Activated CD8-positive, alpha-beta memory T cell treated with anti-CD3 and anti-CD28 coated beads for 48 hours (primary cell): ENCODE results near the gene CENPP.

Experiments used
- DNase-seq, 3 experiments: peaks; one replicate each; pipeline ENCODE4 v3.0.0-alpha.2; 2020; ENCODE audit warnings: low read depth in 2 of 3, low spot score in 2 of 3

Gene CENPP

GRCh38 chr9:92325269-92325990 is at the start of gene CENPP, which contains the start of gene NOL8:
Gene CENPP (plus strand): TSS chr9:92325953.
Gene NOL8 (minus strand): TSS chr9:92325350. CDS start chr9:92324161, 1,189 bp downstream.
- peak; percentile 54 to 62 (median 61) for DNase-seq

GRCh38 chr9:92276331-92277032 is 49.3 kb upstream of the CENPP start:
- no peak for DNase-seq

- DNase-seq, result no peak
Measured at GRCh38 chr9:92278110-92278509, 47.6 kb upstream of the CENPP start.

DNA sequence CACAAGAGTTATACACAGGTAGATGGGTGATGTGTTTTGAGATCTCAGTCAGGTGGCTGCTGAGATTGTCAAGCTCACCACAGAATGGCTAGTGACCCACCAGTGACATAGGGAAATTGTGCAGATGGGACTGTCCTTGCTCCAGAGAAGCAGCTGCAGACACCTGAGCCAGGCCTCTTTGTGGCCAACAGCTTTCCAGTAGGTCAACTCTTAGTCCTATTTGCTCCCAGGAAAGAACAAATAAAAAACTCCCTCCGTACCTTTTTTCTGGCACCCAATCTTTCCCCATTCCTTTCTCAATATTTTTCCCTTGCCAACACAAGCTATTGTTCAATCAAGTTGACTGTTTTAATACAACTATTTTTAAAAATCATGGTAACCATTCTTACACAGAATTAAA is 46.5 kb upstream of the CENPP start:
- no peak for DNase-seq

DNA sequence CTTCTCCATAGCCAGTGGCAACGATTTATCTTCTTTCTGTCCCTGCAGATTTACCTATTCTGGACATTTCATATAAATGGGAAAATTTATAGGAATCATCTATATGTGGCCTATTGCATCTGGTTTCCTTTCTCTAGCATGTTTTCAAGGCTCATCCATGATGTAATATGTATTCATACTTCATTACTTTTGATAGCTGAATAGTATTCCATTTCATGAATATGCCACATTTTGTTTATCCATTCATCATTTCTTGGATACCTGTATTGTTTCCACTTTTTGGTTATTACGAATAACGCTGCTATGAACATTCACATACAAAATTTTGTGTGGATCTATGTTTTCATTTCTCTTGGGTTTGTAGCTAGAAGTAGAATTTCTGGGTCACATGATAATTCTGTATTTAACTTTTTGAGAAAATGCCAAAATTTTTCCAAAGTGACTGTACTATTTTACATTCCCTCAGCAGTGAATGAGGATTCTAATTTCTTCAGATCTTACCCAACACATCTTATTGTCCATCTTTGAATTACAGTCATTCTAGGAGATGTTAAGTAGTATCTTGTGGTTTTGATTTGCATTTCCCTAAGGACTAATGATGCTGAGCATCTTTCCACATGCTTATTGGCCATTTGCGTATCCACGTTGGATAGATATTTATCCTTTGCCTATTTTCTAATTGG is 35.9 kb upstream of the CENPP start:
- no peak for DNase-seq

DNA sequence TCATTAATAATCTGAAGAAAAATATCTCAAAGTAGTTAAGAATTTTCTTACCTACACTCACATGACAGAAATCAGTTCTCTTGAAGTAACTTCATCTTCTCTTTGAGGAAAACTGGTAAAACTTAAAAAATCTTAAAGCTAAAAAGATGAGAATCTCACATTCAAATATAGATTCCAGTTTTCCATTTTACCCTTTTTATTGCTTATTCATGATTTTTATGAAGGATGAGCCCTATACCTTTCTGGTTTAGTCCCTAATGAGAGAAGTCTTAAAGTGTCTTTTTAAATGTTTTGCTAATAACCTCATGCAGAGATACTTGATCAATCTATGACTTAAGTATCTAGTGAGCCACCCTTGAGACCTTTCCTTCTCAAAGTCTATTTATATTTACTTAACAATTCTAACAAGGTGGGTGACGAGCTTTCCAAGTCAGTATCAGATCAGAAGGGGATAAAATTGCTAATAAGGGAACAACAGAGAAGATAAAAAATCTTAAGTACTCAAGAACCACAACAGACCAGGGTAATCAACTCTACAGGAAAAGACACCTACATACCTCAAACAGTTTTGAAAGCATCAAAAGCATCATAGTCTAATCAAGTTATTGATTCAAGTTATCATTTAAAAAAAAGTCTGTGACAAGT is 34.8 kb upstream of the CENPP start:
- DNase-seq, result no peak

- DNase-seq, result no peak
Measured at GRCh38 chr9:92291577-92291976, 34.2 kb upstream of the CENPP start.

DNA sequence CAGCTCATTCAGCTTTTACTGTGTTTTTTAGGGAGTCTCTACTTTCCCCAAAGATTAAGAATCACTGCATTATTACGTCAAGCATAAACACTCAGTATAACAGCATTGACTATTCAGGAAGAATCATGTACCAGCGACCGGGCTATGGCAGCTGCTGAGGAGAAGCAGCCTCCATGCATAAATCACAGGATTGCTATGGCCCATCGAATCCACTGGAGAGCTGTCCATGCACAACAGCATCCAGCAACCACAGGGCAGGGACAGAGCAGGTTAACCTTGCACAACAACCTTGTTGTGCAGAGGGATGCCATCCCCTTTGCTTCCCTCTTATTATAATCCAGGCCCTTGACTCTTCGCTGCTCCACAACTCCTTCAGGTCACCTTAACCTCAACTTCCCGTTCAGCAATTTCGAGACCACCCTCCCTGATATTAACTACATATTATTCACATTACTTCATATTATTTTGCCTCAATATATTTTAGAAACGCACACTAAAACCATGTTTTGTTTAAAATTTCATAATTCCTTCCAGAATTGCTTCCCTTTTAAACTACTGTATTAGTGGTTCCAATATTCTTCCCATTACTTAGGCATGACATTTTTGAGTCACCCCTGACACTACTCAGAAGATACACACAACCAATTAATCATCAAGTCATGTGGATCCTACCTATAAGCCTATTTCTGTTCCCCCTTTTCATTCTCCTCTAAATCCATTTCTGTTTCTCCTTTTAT is 33.2 kb upstream of the CENPP start:
- DNase-seq, result no peak

DNA sequence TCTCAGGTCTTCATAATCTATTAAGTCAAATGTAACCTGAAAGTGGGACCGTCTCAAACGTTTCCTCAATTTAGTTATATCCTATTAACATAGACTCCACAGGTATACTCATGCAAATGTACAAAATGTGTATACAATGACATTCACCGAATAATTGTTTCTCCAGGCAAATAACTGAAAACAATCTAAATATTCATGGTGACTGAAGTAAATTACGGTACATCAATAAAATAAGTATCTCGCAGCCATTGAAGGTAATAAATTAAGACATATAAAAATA is 32.7 kb upstream of the CENPP start:
- no peak for DNase-seq

DNA sequence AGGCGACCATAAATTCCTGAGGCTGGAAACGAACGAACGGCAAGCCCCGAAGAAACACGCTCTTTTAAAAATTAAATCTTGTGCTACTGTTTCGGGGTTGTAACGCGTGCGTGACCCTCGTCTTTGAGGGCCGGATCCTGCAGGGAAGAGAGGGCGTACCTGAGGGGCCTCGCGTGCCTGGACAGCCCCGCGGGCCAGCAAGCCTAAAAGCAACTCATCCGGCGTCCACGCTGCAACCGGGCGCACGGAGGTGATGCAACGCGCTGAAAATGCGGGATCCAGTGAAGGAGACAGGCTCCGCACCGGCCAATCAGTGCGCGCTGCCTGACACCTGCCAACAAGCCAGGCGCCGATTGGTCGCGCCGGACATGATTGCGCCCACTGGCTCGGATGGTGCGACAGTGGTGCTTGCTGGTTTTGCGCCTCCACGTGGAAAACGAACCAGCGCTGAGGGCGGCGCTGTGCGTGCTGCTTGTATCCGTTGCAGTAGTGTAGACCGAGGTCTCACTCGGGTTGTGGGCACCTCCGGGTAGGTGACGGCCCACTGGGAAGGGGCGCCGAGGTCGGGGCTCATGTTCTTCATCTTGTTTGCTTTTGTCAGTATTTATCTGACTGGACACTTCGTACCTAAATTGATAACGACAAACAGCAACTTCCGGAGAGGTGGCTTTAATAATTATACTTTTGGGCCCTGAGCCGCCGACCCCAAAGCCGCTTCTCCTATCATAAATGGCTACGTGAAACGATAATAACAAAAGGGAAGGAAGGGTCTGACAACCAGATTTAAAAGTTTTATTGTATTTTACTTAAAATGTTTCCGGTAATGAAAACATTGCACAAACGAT is 32.1 kb upstream of the CENPP start, which contains the start of gene IARS1:
IARS1 (minus strand) TSS at position 246 of the 845 bp plus-strand sequence. CDS start 4,278 bp downstream, outside the sequence.
- peak; percentile 100 for DNase-seq

DNA sequence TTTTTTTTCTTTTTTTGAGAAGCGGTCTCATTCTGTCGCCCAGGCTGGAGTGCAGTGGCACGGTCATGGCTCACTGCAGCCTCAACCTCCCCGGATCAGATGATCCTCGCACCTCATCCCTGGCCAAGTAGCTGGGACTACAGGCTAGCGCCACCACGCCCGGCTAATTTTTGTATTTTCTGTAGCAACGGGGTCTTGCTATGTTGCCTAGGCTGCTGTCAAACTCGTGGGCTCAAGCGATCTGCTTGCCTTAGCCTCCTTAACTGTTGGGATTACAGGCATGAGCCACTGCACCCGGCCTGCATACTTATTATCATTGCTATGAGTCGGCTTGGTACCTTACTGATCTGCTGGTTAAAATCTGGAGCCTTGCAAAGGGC is 31.5 kb upstream of the CENPP start:
- DNase-seq, result peak in 1 of 3 experiments; percentile 14

- DNase-seq, result no peak
Measured at GRCh38 chr9:92295240-92295790, 30.4 kb upstream of the CENPP start.

- no peak for DNase-seq
Measured at GRCh38 chr9:92295827-92296258, 29.9 kb upstream of the CENPP start.

- no peak for DNase-seq
Measured at GRCh38 chr9:92297611-92298010, 28.1 kb upstream of the CENPP start.

- DNase-seq, result no peak
Measured at GRCh38 chr9:92298036-92298435, 27.7 kb upstream of the CENPP start.

DNA sequence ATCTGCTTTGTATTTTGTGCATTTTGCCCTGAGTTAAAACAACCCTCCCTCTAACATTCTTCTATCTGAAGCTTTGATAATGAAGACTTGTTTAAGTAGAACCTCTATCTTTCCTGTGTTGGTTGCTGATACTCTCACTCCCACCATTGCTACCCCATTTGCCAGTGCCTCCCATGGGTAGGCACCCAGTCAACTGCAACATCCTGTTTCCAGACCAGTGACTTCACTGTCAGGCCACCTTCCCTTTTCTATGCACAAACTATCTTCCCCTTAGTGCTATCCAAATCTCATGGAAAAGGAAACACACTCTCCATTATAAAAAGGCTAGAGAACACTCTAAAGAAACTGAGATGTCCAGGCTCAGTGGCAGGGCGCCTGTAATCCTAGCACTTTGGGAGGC is 26.6 kb upstream of the CENPP start:
- no peak for DNase-seq

DNA sequence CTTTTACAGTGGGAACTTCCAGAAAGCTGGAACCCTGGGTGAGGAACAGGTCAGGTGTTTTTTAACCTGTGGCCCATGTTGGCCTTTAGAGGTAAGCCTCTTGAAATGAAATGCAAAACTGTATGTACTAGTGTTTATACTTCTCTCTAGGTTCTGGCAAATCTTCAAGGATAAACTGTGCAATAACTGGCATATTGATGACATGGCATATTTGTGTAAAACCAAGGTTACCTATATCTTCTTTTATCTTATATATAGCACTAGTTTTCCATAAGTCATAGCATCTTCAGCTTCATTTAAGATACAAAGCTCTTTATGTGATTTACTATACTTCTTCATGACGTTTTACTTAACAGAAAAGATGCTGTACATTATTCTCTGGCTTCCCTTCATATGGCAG is 24.8 kb upstream of the CENPP start:
- no peak for DNase-seq

DNA sequence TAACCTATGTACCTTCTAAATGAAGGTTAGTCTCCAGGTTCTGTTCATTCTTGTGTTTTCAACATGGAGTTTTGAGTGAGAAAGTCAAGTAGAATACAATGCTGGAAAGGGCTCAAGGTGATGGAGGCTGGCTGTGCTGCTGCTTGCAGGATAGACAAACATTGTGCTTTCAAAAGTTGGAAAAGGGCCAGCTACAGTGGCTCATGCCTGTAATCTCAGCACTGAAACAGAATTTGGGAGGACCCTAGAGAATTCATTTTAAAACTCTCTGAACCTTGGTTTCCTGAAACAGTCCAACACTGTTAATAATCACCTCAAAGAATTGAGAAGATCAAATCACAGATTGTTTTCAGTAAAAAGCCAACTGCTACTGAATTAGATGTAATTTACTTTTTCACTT is 16.9 kb upstream of the CENPP start:
- no peak for DNase-seq

- no peak for DNase-seq
Measured at GRCh38 chr9:92310562-92310961, 15.2 kb upstream of the CENPP start.
